ENCODE measurements around the gene SAMD4A. TPM values are rescaled to one million over a fixed set of nuclear protein-coding genes. Genes with fewer than 3 reads are reported as not detected.

The SAMD4A gene
- total RNA-seq, 1 experiment from 2014 or later, result 26.5 TPM

- ChIA-PET CTCF (no interaction called here), POLR2A (ENCODE audit: low non-redundant PET) (no interaction called here)
- Histone ChIP-seq H3K27ac (ENCODE audit: low read depth, low read length, poor library complexity, severe bottlenecking) (no peak overlapping the region), H3K36me3 (ENCODE audit: insufficient read depth, low read length, poor library complexity, severe bottlenecking) (no peaks in the 10 kb centered on the region), H3K27me3 (replicated peaks; ENCODE audit: insufficient read depth, low read depth, low read length, poor library complexity) (no peaks in the 10 kb centered on the region), H3K4me3 (ENCODE audit: low read depth, low read length, poor library complexity, severe bottlenecking) (no peak overlapping the region), H3K9me3 (ENCODE audit: low read depth, low read length, poor library complexity, severe bottlenecking) (no peaks in the 10 kb centered on the region), H3K4me1 (ENCODE audit: insufficient read depth, low read length, poor library complexity, severe bottlenecking) (no peaks in the 10 kb centered on the region)
- intact Hi-C loops (cut with micrococcal nuclease; ENCODE audit: unreplicated experiment), result no loop called here
- no TSS peak for BruUV-seq (replicated peaks)
- DNase-seq (ENCODE audit: low spot score), result no peak
- TF ChIP-seq CTCF (conservative IDR thresholded peaks at IDR 0.05; ENCODE audit: low read depth, low read length) (no peak), EZH2 (IDR thresholded peaks at IDR 0.05; ENCODE audit: borderline replicate concordance, low read depth, low read length, poor library complexity, severe bottlenecking) (no peak)
Measured at GRCh38 chr14:54739514-54739913, 172.6 kb downstream of the SAMD4A start.

- H3K4me3 ChIP-seq (ENCODE audit: low read depth, low read length, poor library complexity, severe bottlenecking), result no peak overlapping the region
- no peak for TF ChIP-seq CTCF (conservative IDR thresholded peaks at IDR 0.05; ENCODE audit: low read depth, low read length)
- TF ChIP-seq EZH2 (IDR thresholded peaks at IDR 0.05; ENCODE audit: borderline replicate concordance, low read depth, low read length, poor library complexity, severe bottlenecking), result no peak
- intact Hi-C loops (cut with micrococcal nuclease; ENCODE audit: unreplicated experiment), result no loop called here
- H3K4me1 ChIP-seq (ENCODE audit: insufficient read depth, low read length, poor library complexity, severe bottlenecking), result no peaks in the 10 kb centered on the region
- BruUV-seq (replicated peaks), result no TSS peak
- no peak for DNase-seq (ENCODE audit: low spot score)
- H3K9me3 ChIP-seq (ENCODE audit: low read depth, low read length, poor library complexity, severe bottlenecking), result no peaks in the 10 kb centered on the region
- ChIA-PET CTCF (no interaction called here), POLR2A (ENCODE audit: low non-redundant PET) (no interaction called here)
- no peak overlapping the region for H3K27ac ChIP-seq (ENCODE audit: low read depth, low read length, poor library complexity, severe bottlenecking)
- H3K27me3 ChIP-seq (replicated peaks; ENCODE audit: insufficient read depth, low read depth, low read length, poor library complexity), result no peaks in the 10 kb centered on the region
- no peaks in the 10 kb centered on the region for H3K36me3 ChIP-seq (ENCODE audit: insufficient read depth, low read length, poor library complexity, severe bottlenecking)
Measured at GRCh38 chr14:54742492-54743350, 175.8 kb downstream of the SAMD4A start.

- H3K36me3 ChIP-seq (ENCODE audit: insufficient read depth, low read length, poor library complexity, severe bottlenecking), result no peaks in the 10 kb centered on the region
- H3K4me3 ChIP-seq (ENCODE audit: low read depth, low read length, poor library complexity, severe bottlenecking), result no peak overlapping the region
- ChIA-PET POLR2A (ENCODE audit: low non-redundant PET) (no interaction called here), CTCF (no interaction called here)
- no peak overlapping the region for H3K27ac ChIP-seq (ENCODE audit: low read depth, low read length, poor library complexity, severe bottlenecking)
- no peak for DNase-seq (ENCODE audit: low spot score)
- H3K9me3 ChIP-seq (ENCODE audit: low read depth, low read length, poor library complexity, severe bottlenecking), result no peaks in the 10 kb centered on the region
- no peaks in the 10 kb centered on the region for H3K4me1 ChIP-seq (ENCODE audit: insufficient read depth, low read length, poor library complexity, severe bottlenecking)
- TF ChIP-seq CTCF (conservative IDR thresholded peaks at IDR 0.05; ENCODE audit: low read depth, low read length) (no peak), EZH2 (IDR thresholded peaks at IDR 0.05; ENCODE audit: borderline replicate concordance, low read depth, low read length, poor library complexity, severe bottlenecking) (no peak)
- intact Hi-C loops (cut with micrococcal nuclease; ENCODE audit: unreplicated experiment), result no loop called here
- no peaks in the 10 kb centered on the region for H3K27me3 ChIP-seq (replicated peaks; ENCODE audit: insufficient read depth, low read depth, low read length, poor library complexity)
- no TSS peak for BruUV-seq (replicated peaks)
Measured at GRCh38 chr14:54743382-54743781, 176.5 kb downstream of the SAMD4A start.
